ENCODE data around the gene DGKI.

- TF ChIP-seq RAD21 (IDR thresholded peaks at IDR 0.05; ENCODE audit: low read depth) (no peak), EZH2 (IDR thresholded peaks at IDR 0.05) (no peak), FOSL1 (IDR thresholded peaks at IDR 0.05; ENCODE audit: low read depth) (no peak), POLR2A (IDR thresholded peaks at IDR 0.05; ENCODE audit: borderline replicate concordance, extremely low read depth, insufficient read depth, insufficient read length) (no peak), SRF (IDR thresholded peaks at IDR 0.05; ENCODE audit: low read depth) (no peak), POLR2AphosphoS5 (IDR thresholded peaks at IDR 0.05; ENCODE audit: low read depth, low read length) (no peak), EZH2phosphoT487 (IDR thresholded peaks at IDR 0.05; ENCODE audit: borderline replicate concordance) (no peak), SIN3A (IDR thresholded peaks at IDR 0.05; ENCODE audit: low read depth) (no peak), REST (IDR thresholded peaks at IDR 0.05; ENCODE audit: low read depth) (no peak), EGR1 (IDR thresholded peaks at IDR 0.05; ENCODE audit: low read depth) (no peak)
- TF ChIP-seq, protein P1, sequence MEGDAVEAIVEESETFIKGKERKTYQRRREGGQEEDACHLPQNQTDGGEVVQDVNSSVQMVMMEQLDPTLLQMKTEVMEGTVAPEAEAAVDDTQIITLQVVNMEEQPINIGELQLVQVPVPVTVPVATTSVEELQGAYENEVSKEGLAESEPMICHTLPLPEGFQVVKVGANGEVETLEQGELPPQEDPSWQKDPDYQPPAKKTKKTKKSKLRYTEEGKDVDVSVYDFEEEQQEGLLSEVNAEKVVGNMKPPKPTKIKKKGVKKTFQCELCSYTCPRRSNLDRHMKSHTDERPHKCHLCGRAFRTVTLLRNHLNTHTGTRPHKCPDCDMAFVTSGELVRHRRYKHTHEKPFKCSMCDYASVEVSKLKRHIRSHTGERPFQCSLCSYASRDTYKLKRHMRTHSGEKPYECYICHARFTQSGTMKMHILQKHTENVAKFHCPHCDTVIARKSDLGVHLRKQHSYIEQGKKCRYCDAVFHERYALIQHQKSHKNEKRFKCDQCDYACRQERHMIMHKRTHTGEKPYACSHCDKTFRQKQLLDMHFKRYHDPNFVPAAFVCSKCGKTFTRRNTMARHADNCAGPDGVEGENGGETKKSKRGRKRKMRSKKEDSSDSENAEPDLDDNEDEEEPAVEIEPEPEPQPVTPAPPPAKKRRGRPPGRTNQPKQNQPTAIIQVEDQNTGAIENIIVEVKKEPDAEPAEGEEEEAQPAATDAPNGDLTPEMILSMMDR (IDR thresholded peaks at IDR 0.05 in 2 of 3, conservative IDR thresholded peaks at IDR 0.05 in 1 of 3; ENCODE audit: borderline replicate concordance in 1 of 3, insufficient read depth in 1 of 3, low read depth in 2 of 3, low read length in 2 of 3) = no peak
- TF ChIP-seq, protein P2, sequence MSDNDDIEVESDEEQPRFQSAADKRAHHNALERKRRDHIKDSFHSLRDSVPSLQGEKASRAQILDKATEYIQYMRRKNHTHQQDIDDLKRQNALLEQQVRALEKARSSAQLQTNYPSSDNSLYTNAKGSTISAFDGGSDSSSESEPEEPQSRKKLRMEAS (IDR thresholded peaks at IDR 0.05) = no peak
Observed at GRCh38 chr7:137704723-137705122, 142.1 kb downstream of the DGKI start.

Measured in HCT116 (cell line).